Astrocyte (in vitro differentiated cells and primary cell): ENCODE data around the gene NINL. TPM values are rescaled to one million over a fixed set of nuclear protein-coding genes. Genes with fewer than 3 reads are reported as not detected.

ENCODE experiments used
- DNase-seq: peaks from one replicate; pipeline ENCODE4 v3.0.0-alpha.2; 2010; ENCODE audit warnings: low read depth
- FAIRE-seq: peaks from 2 replicates; lab custom pipeline; 2011; peaks lifted over from hg19 to GRCh38; lab: Jason Lieb, UNC
- H2AFZ ChIP-seq: 2 replicates; pipeline ENCODE4 v1.6.0; 2012; ENCODE audit warnings: low read depth, low read length, inconsistent platforms
- H3K27ac ChIP-seq: 2 replicates; pipeline ENCODE4 v1.5.1; 2011; ENCODE audit warnings: low read depth, low read length, inconsistent platforms
- H3K27me3 ChIP-seq: 2 replicates; pipeline ENCODE4 v1.6.0; 2011; ENCODE audit warnings: low read length, inconsistent platforms; ENCODE audit not compliant: insufficient read depth
- H3K36me3 ChIP-seq: 2 replicates; pipeline ENCODE4 v1.5.1; 2011; ENCODE audit warnings: low read length, inconsistent platforms; ENCODE audit not compliant: insufficient read depth
- H3K4me1 ChIP-seq: 2 replicates; pipeline ENCODE4 v1.5.1; 2011; ENCODE audit warnings: low read length, inconsistent platforms; ENCODE audit not compliant: insufficient read depth
- H3K4me2 ChIP-seq: 2 replicates; pipeline ENCODE4 v1.6.0; 2012; ENCODE audit warnings: low read length, inconsistent platforms
- H3K4me3 ChIP-seq: 2 replicates; pipeline ENCODE4 v1.5.1; 2011; ENCODE audit warnings: low read depth, mild to moderate bottlenecking, low read length, inconsistent platforms; ENCODE audit not compliant: insufficient read depth
- H3K79me2 ChIP-seq: 2 replicates; pipeline ENCODE4 v1.6.0; 2012; ENCODE audit warnings: mild to moderate bottlenecking, low read length, inconsistent platforms; ENCODE audit not compliant: insufficient read depth
- H3K9ac ChIP-seq: 2 replicates; pipeline ENCODE4 v1.6.0; 2012; ENCODE audit warnings: mild to moderate bottlenecking, low read length, inconsistent platforms
- H3K9me3 ChIP-seq: 2 replicates; pipeline ENCODE4 v1.5.1; 2012; ENCODE audit warnings: low read depth, mild to moderate bottlenecking, low read length, inconsistent platforms; ENCODE audit not compliant: insufficient read depth
- H4K20me1 ChIP-seq: 2 replicates; pipeline ENCODE4 v1.6.0; 2012; ENCODE audit warnings: low read length, inconsistent platforms; ENCODE audit not compliant: insufficient read depth
- H3K27ac Mint-ChIP-seq: one replicate; pipeline ENCODE4 v1.8.0; 2021; ENCODE audit warnings: mild to moderate bottlenecking, mixed read lengths; ENCODE audit not compliant: unreplicated experiment
- H3K27me3 Mint-ChIP-seq: one replicate; pipeline ENCODE4 v1.8.0; 2021; ENCODE audit warnings: low read depth, mixed read lengths; ENCODE audit not compliant: unreplicated experiment
- H3K36me3 Mint-ChIP-seq: one replicate; pipeline ENCODE4 v1.8.0; 2021; ENCODE audit warnings: low read depth, mixed read lengths; ENCODE audit not compliant: unreplicated experiment
- H3K4me1 Mint-ChIP-seq: one replicate; pipeline ENCODE4 v1.8.0; 2021; ENCODE audit warnings: low read depth, mixed read lengths; ENCODE audit not compliant: unreplicated experiment
- H3K4me3 Mint-ChIP-seq: one replicate; pipeline ENCODE4 v1.8.0; 2021; ENCODE audit warnings: mild to moderate bottlenecking, moderate library complexity, mixed read lengths; ENCODE audit not compliant: unreplicated experiment
- H3K9me3 Mint-ChIP-seq: one replicate; pipeline ENCODE4 v1.8.0; 2021; ENCODE audit warnings: mild to moderate bottlenecking, mixed read lengths; ENCODE audit not compliant: unreplicated experiment
- EZH2 ChIP-seq: IDR thresholded peaks from 2 replicates; pipeline ENCODE4 v1.6.1; 2012; ENCODE audit warnings: mild to moderate bottlenecking, low read length, inconsistent platforms; ENCODE audit not compliant: insufficient read depth
- total RNA-seq: library from RNA; stranded (reverse); gene quantifications from 2 replicates; pipeline ENCODE4 v1.2.1, GENCODE V29; 2021
- TF ChIP-seq, protein P1 (sequence below): IDR thresholded peaks from 2 replicates; pipeline ENCODE4 v1.5.1; 2011; ENCODE audit warnings: low read depth, mild to moderate bottlenecking, inconsistent platforms, low read length, moderate library complexity; ENCODE audit not compliant: insufficient read depth

The NINL gene
- total RNA-seq, 1 donor from 2014 or later, result 10.2 TPM

- TF ChIP-seq, protein P1, sequence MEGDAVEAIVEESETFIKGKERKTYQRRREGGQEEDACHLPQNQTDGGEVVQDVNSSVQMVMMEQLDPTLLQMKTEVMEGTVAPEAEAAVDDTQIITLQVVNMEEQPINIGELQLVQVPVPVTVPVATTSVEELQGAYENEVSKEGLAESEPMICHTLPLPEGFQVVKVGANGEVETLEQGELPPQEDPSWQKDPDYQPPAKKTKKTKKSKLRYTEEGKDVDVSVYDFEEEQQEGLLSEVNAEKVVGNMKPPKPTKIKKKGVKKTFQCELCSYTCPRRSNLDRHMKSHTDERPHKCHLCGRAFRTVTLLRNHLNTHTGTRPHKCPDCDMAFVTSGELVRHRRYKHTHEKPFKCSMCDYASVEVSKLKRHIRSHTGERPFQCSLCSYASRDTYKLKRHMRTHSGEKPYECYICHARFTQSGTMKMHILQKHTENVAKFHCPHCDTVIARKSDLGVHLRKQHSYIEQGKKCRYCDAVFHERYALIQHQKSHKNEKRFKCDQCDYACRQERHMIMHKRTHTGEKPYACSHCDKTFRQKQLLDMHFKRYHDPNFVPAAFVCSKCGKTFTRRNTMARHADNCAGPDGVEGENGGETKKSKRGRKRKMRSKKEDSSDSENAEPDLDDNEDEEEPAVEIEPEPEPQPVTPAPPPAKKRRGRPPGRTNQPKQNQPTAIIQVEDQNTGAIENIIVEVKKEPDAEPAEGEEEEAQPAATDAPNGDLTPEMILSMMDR, result no peak
- TF ChIP-seq EZH2, result no peak
- Histone ChIP-seq H3K27ac (peak overlapping the region; percentile 62), H4K20me1 (peaks cover 22% of the 10 kb centered on the region), H3K9me3 (no peaks in the 10 kb centered on the region), H3K4me3 (peak overlapping the region; percentile 32), H3K79me2 (peaks cover 9% of the 10 kb centered on the region), H3K27me3 (no peaks in the 10 kb centered on the region), H3K4me2 (peak overlapping the region; percentile 82), H2AFZ (peak overlapping the region; percentile 23), H3K9ac (peak overlapping the region; percentile 48), H3K4me1 (peaks cover 23% of the 10 kb centered on the region), H3K36me3 (no peaks in the 10 kb centered on the region)
- Mint-ChIP-seq H3K36me3 (peaks cover 10% of the 10 kb centered on the region), H3K4me3 (no peak overlapping the region), H3K9me3 (peaks cover 6% of the 10 kb centered on the region), H3K27ac (peak overlapping the region; percentile 58), H3K4me1 (peaks cover 21% of the 10 kb centered on the region), H3K27me3 (no peaks in the 10 kb centered on the region)
- DNase-seq, result no peak
- FAIRE-seq, result no peak
Measured at GRCh38 chr20:25526446-25526845, 58.9 kb downstream of the NINL start.

GRCh38 chr20:25525867-25526266 is 59.5 kb downstream of the NINL start:
- Histone ChIP-seq H3K4me2 (peak overlapping the region; percentile 82), H3K27me3 (no peaks in the 10 kb centered on the region), H3K27ac (peak overlapping the region; percentile 78), H3K4me1 (peaks cover 23% of the 10 kb centered on the region), H3K79me2 (peaks cover 8% of the 10 kb centered on the region), H4K20me1 (peaks cover 21% of the 10 kb centered on the region), H2AFZ (peak overlapping the region; percentile 8), H3K9me3 (no peaks in the 10 kb centered on the region), H3K9ac (peak overlapping the region; percentile 53), H3K4me3 (peak overlapping the region; percentile 32), H3K36me3 (no peaks in the 10 kb centered on the region)
- Mint-ChIP-seq H3K36me3 (peaks cover 10% of the 10 kb centered on the region), H3K4me3 (no peak overlapping the region), H3K27ac (peak overlapping the region; percentile 58), H3K4me1 (peaks cover 21% of the 10 kb centered on the region), H3K27me3 (no peaks in the 10 kb centered on the region), H3K9me3 (peaks cover 9% of the 10 kb centered on the region)
- no peak for TF ChIP-seq EZH2
- TF ChIP-seq, protein P1, result no peak
- FAIRE-seq (peak; percentile 97), DNase-seq (peak; percentile 99)

- no peaks in the 10 kb centered on the region for H3K36me3 ChIP-seq
- peaks cover 21% of the 10 kb centered on the region for H4K20me1 ChIP-seq
- H3K27me3 Mint-ChIP-seq, result no peaks in the 10 kb centered on the region
- H3K9me3 ChIP-seq, result no peaks in the 10 kb centered on the region
- H3K27me3 ChIP-seq, result no peaks in the 10 kb centered on the region
- FAIRE-seq (no peak), DNase-seq (no peak)
- peak overlapping the region; percentile 53 for H3K9ac ChIP-seq
- H3K4me3 ChIP-seq, result no peak overlapping the region
- H2AFZ ChIP-seq, result no peak overlapping the region
- H3K79me2 ChIP-seq, result peaks cover 8% of the 10 kb centered on the region
- H3K4me2 ChIP-seq, result peak overlapping the region; percentile 82
- no peak overlapping the region for H3K27ac Mint-ChIP-seq
- peak overlapping the region; percentile 78 for H3K27ac ChIP-seq
- peaks cover 21% of the 10 kb centered on the region for H3K4me1 Mint-ChIP-seq
- TF ChIP-seq, protein P1, result no peak
- no peak for TF ChIP-seq EZH2
- H3K4me3 Mint-ChIP-seq, result no peak overlapping the region
- H3K9me3 Mint-ChIP-seq, result peaks cover 4% of the 10 kb centered on the region
- peaks cover 23% of the 10 kb centered on the region for H3K4me1 ChIP-seq
- H3K36me3 Mint-ChIP-seq, result peaks cover 6% of the 10 kb centered on the region
Measured at GRCh38 chr20:25525295-25525694, 60.0 kb downstream of the NINL start.
